BE2C (cell line): ENCODE measurements around the gene GPBP1L1.

ENCODE experiments used
- DNase-seq: peaks from one replicate; pipeline ENCODE4 v3.0.0-alpha.2; 2020
- H3K27me3 ChIP-seq: fragments of 250-450 bp; sonication (Bioruptor Pico); 2 replicates; pipeline ENCODE4 v1.5.1; 2020; ENCODE audit warnings: mild to moderate bottlenecking
- H3K36me3 ChIP-seq: fragments of 250-450 bp; sonication (Bioruptor Pico); 2 replicates; pipeline ENCODE4 v1.5.1; 2020; ENCODE audit warnings: mild to moderate bottlenecking
- H3K4me1 ChIP-seq: fragments of 250-450 bp; sonication (Bioruptor Pico); 2 replicates; pipeline ENCODE4 v1.5.1; 2020
- H3K4me3 ChIP-seq: 2 replicates; pipeline ENCODE4 v1.5.1; 2011; ENCODE audit warnings: low read depth, low read length
- H3K9me3 ChIP-seq: fragments of 250-450 bp; sonication (Bioruptor Pico); 2 replicates; pipeline ENCODE4 v1.5.1; 2020
- TF ChIP-seq, protein P1 (sequence below): IDR thresholded peaks from 2 replicates; pipeline ENCODE4 v1.5.1; 2012; ENCODE audit warnings: mild to moderate bottlenecking, low read depth, low read length

The GPBP1L1 gene

DNA sequence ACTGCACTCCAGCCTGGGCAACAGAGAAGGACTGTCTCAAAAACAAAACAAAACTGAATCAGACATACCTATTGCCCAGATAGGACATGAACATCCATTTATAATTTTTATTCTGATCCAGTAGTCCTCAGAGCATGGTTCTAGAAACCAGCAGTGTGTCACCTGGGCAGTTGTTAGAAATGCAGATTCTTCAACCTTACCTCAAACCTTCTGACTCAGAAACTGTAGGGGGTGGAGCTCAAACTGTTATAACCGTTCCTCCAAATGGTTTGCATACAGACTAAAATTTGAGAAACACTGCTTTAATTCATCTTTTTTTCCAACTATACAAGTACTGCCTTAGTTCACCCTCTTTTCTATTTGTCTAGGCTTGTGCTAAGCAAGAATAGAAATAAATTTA is 96.5 kb downstream of the GPBP1L1 start:
- no peaks in the 10 kb centered on the region for H3K27me3 ChIP-seq
- no peaks in the 10 kb centered on the region for H3K9me3 ChIP-seq
- peaks cover 26% of the 10 kb centered on the region for H3K36me3 ChIP-seq
- no peak overlapping the region for H3K4me3 ChIP-seq
- TF ChIP-seq, protein P1, sequence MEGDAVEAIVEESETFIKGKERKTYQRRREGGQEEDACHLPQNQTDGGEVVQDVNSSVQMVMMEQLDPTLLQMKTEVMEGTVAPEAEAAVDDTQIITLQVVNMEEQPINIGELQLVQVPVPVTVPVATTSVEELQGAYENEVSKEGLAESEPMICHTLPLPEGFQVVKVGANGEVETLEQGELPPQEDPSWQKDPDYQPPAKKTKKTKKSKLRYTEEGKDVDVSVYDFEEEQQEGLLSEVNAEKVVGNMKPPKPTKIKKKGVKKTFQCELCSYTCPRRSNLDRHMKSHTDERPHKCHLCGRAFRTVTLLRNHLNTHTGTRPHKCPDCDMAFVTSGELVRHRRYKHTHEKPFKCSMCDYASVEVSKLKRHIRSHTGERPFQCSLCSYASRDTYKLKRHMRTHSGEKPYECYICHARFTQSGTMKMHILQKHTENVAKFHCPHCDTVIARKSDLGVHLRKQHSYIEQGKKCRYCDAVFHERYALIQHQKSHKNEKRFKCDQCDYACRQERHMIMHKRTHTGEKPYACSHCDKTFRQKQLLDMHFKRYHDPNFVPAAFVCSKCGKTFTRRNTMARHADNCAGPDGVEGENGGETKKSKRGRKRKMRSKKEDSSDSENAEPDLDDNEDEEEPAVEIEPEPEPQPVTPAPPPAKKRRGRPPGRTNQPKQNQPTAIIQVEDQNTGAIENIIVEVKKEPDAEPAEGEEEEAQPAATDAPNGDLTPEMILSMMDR: no peak
- no peaks in the 10 kb centered on the region for H3K4me1 ChIP-seq
- DNase-seq: no peak

DNA sequence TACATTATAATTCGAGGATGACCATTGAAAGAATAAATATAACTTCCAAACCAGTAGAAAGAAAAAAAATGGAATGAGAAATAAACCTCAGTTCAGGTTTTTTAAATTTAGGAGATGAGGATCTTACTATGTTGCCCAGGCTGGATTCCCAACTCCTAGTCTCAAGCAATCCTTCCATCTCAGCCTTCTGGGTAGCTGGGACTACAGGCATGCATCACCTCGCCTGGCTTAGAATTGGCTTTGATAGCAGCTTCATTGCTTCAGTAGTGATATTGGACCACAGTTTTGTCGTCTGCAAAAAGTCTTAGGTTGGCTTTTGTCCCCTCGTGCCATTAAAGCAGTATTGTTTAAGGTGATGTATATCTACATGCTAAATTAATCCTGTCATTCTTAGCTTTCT is 99.6 kb downstream of the GPBP1L1 start:
- H3K9me3 ChIP-seq: no peaks in the 10 kb centered on the region
- DNase-seq: no peak
- H3K4me3 ChIP-seq: no peak overlapping the region
- H3K4me1 ChIP-seq: no peaks in the 10 kb centered on the region
- H3K27me3 ChIP-seq: no peaks in the 10 kb centered on the region
- TF ChIP-seq, protein P1: no peak
- peaks cover 6% of the 10 kb centered on the region for H3K36me3 ChIP-seq

DNA sequence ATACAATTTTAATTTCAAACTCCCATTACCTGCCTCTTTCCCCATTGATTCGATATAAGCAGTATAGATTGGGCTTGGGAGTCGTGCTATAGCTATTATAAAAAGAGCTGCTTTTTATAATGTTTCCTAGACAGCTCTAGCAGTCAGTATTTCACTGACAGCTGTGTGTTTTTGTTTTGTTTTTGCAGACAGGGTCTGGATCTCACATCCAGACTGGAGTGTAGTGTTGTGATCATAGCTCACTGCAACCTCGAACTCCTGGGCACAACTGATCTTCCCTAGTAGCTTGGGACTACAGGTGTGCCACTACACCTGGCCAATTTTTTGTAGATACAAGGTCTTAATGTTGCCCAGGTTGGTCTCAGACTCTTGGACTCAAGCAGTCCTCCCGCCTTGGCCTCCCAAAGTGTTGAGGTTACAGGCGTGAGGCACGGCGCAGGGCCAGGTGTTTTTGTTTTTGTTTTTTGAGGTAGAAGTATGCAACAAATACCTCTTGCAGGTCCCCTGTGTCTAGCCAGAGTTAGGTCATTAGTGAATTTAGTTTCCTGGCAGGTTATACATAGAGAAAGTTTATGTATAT is 100.7 kb downstream of the GPBP1L1 start:
- no peaks in the 10 kb centered on the region for H3K36me3 ChIP-seq
- H3K4me1 ChIP-seq: no peaks in the 10 kb centered on the region
- no peaks in the 10 kb centered on the region for H3K27me3 ChIP-seq

DNA sequence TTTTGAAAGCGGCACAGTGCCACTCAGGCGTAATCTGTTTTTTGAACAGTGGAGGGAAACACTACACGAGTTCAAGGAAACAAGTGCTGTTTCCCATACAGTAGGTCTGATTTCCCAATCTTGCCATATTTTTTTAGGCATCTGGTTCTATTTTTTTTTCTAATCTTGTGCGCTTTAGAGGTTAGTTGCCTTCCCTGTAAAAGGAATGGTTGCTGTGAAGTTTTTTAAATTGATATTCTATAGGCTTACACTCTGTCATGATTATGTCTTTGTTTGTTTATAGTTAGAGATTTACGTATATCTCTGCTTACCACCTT is 101.3 kb downstream of the GPBP1L1 start:
- H3K27me3 ChIP-seq: no peaks in the 10 kb centered on the region
- H3K9me3 ChIP-seq: no peaks in the 10 kb centered on the region
- TF ChIP-seq, protein P1: no peak
- peak overlapping the region; percentile 95 for H3K4me3 ChIP-seq
- DNase-seq: no peak
- H3K36me3 ChIP-seq: no peaks in the 10 kb centered on the region
- H3K4me1 ChIP-seq: no peaks in the 10 kb centered on the region

More for the DNA sequence above, 100.7 kb downstream of the GPBP1L1 start:
- no peak for DNase-seq
- H3K4me3 ChIP-seq: peak overlapping the region; percentile 95
- TF ChIP-seq, protein P1: no peak
- no peaks in the 10 kb centered on the region for H3K9me3 ChIP-seq

DNA sequence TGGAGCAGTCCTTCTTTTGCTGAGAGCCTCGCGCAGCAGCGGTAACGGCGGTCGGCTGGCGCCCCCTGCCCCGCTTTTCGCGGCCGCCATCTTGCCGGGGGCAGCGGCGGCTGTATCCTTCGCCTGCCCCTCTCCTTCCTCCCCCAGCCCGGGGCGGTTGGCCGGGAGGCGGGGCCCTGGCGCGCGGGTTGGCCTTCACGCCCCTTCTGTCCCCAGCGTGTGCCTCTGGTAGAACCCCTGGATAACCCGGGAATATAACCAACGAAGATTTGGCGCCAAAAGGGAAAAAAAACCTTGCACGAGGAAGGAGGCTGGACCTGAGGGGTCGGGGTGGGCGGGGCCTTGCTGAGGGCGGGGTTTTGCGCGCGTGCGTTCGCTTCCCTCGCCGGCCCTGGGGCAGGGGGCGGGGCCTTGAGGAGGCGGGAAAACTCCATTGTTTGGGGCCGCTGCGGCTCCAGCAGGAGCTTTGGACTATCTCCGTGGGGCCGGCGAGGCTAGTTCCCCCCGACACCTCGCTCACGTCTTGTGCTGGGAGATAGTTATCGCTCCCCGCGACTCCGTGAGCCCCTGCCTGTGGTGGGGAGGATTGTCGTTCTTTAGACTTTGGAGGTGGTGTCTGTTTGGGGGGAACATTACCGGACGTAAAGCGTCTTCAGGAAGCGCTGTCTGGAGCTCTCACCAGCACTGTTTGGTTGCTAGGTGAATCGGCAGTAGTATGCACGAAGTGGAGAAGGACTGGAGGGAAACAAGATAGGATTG is 101.8 kb downstream of the GPBP1L1 start:
- H3K4me1 ChIP-seq: no peaks in the 10 kb centered on the region
- H3K27me3 ChIP-seq: no peaks in the 10 kb centered on the region
- H3K4me3 ChIP-seq: peak overlapping the region; percentile 95
- TF ChIP-seq, protein P1: no peak
- DNase-seq: peak; percentile 86
- H3K36me3 ChIP-seq: no peaks in the 10 kb centered on the region
- no peaks in the 10 kb centered on the region for H3K9me3 ChIP-seq

DNA sequence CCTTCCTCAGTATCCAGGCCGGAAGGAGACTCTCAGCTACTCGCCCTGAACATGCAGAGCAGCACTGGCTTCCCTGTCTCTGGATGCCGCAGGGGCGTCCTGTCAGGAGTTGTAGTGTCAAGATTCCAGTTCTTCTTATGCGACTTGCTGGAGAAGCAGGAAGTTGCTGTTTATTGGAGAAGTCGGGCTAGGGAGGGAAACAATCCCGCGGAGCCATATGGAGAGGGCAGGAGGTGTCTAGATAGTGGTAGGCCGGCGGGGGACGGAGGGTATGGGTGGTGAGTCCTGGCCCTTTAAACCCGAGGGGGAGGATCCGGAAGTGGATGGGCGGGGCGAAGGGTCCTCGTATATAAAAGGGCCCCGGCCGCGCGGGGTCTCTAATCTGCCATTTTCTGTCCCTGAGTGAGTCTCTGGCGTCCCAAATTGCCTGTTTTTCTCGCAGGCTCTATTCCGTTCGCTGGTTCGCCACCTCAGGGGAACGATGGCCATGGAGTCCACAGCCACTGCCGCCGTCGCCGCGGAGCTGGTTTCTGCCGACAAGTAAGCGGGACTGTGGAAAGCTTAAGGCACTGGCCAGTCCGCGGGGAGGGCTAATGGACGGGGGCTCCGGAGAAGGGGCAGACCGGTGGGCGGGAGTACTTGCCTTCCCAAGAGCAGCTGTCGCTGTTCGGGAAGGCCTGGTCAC is 102.5 kb downstream of the GPBP1L1 start, which contains the start of gene NASP:
Gene NASP (plus strand): TSS at position 376 of the 685 bp plus-strand sequence. CDS start 106 bp downstream, at position 482.
- peak within 1 kb of the TSS; percentile 95 for H3K4me3 ChIP-seq
- peak; percentile 75 for DNase-seq
- TF ChIP-seq, protein P1: no peak
- no peaks in the 10 kb centered on the region for H3K4me1 ChIP-seq
- H3K9me3 ChIP-seq: no peaks in the 10 kb centered on the region
- no peaks in the 10 kb centered on the region for H3K36me3 ChIP-seq
- no peaks in the 10 kb centered on the region for H3K27me3 ChIP-seq
